ENCODE measurements around the gene GP9. TPM values are rescaled to one million over a fixed set of nuclear protein-coding genes. Genes with fewer than 3 reads are reported as not detected.
"Not testable (repeated sequence)": the region's sequence is repeated elsewhere in the genome, so short reads cannot be mapped to it uniquely, and the experiment has no call there.

The GP9 gene
- total RNA-seq, 1 donor: not detected

GRCh38 chr3:129084501-129084900 lies 23.9 kb downstream of the GP9 start:
- TF ChIP-seq CTCF (IDR thresholded peaks at IDR 0.05; ENCODE audit: insufficient read depth, low read length): no peak
- DNase-seq (ENCODE audit: low read depth): no peak

GRCh38 chr3:129085165-129085715 lies 24.7 kb downstream of the GP9 start:
- TF ChIP-seq CTCF (IDR thresholded peaks at IDR 0.05; ENCODE audit: insufficient read depth, low read length): no peak
- DNase-seq (ENCODE audit: low read depth): no peak
- no peak overlapping the region for H3K4me3 ChIP-seq (ENCODE audit: low read depth, low read length)

More at GRCh38 chr3:129084501-129084900, 23.9 kb downstream of the GP9 start:
- no peak overlapping the region for H3K4me3 ChIP-seq (ENCODE audit: low read depth, low read length)

DNA sequence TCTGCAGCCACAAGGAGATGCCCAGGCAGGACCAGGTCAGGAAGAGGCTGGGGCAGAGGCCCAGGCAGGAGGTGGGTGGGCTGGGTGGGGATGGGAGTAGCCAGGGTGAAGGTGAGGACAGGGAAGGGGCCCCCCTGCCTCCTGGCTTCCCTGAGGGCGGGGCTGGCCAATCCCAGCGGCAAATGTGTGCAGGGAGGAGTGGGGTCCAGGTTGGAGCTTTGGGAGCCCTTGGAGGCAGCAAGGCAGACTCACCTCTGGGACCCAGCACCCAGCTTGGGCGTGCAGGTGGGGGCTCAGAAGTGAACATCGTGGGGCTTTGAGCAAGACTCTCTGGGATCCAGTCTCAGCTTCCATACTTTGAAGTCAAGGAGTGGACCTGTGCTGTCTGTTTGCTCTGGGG lies 25.2 kb downstream of the GP9 start:
- no peak for TF ChIP-seq CTCF (IDR thresholded peaks at IDR 0.05; ENCODE audit: insufficient read depth, low read length)
- H3K4me3 ChIP-seq (ENCODE audit: low read depth, low read length): no peak overlapping the region
- no peak for DNase-seq (ENCODE audit: low read depth)

DNA sequence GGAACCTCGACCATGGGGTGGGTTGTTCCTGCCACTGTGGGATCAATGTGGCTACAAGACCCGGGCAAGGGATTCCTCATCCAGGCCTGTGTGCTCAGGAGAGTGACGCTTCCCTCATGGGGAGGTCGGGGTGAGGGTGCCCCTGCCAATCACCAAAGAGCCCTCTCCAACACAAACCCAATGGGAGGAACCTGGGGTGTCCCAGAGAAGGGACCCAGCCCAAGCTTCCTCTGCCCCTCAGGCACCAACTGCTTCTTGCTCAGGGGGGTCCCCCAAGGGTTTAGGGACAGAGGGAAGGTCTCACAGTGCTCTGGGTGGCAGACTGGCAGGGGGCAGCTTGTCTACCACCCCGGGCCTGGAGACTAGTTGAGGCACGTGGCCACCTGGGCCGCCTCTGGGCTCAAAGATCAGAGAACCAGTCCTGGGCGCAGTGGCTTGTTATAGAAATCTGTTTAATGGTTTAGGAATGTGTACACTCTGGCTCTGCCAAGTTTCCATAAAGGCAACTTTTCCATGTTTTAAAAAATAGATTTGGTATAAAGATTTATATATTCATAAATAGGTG lies 26.6 kb downstream of the GP9 start:
- TF ChIP-seq CTCF (IDR thresholded peaks at IDR 0.05; ENCODE audit: insufficient read depth, low read length): no peak
- DNase-seq (ENCODE audit: low read depth): peak; percentile 52
- no peak overlapping the region for H3K4me3 ChIP-seq (ENCODE audit: low read depth, low read length)

- peak; percentile 62 for DNase-seq (ENCODE audit: low read depth)
- H3K4me3 ChIP-seq (ENCODE audit: low read depth, low read length): not testable (repeated sequence)
Observed at GRCh38 chr3:129087904-129088303, 27.3 kb downstream of the GP9 start.

DNA sequence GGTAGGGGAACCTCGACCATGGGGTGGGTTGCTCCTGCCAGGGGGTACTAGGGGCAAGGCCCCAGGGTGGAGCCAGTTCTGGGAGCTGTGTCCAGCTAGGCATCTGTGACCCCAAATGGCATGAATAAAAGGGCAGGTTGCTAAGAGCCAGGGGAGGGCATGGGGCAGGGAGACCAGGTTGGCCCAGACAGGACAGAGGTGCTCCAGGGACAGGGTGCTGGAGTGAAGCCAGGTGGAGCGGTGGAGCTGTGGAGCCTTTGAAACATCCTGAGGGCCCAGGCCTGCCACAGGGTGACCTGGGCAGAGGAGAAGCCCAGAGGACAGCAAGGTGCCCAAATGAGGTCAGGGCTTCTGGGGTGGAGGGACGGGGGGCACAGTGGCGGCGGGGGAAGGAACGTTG lies 27.7 kb downstream of the GP9 start:
- H3K4me3 ChIP-seq (ENCODE audit: low read depth, low read length); DNase-seq (ENCODE audit: low read depth): not testable (repeated sequence)

- TF ChIP-seq CTCF (IDR thresholded peaks at IDR 0.05; ENCODE audit: insufficient read depth, low read length): no peak
- no peak overlapping the region for H3K4me3 ChIP-seq (ENCODE audit: low read depth, low read length)
- no peak for DNase-seq (ENCODE audit: low read depth)
Observed at GRCh38 chr3:129095285-129095684, 34.7 kb downstream of the GP9 start.

GRCh38 chr3:129100274-129100673 lies 39.7 kb downstream of the GP9 start:
- DNase-seq (ENCODE audit: low read depth): no peak
- no peak overlapping the region for H3K4me3 ChIP-seq (ENCODE audit: low read depth, low read length)
- TF ChIP-seq CTCF (IDR thresholded peaks at IDR 0.05; ENCODE audit: insufficient read depth, low read length): no peak

All from fibroblast of the aortic adventitia (primary cell).